Liver (tissue), 9 donors: Measurements from ENCODE around the gene ITFG1. TPM values are rescaled to one million over a fixed set of nuclear protein-coding genes. Genes with fewer than 3 reads are reported as not detected.

ENCODE experiments used
- DNase-seq: peaks from one replicate; pipeline ENCODE4 v3.0.0-alpha.2; 2017; ENCODE audit warnings: low spot score
- H3K27ac ChIP-seq, 2 donors: one replicate each; pipeline ENCODE4 v1.7.0; 2013; ENCODE audit warnings: inconsistent platforms in 2 of 2, low read length in 2 of 2, control low read depth in 1 of 2, low read depth in 1 of 2, mild to moderate bottlenecking in 1 of 2
- H3K27me3 ChIP-seq, 4 donors: one replicate each; pipeline versions ENCODE4 v1.6.1 to v1.7.0; 2013; ENCODE audit warnings: low read length in 3 of 4, inconsistent platforms in 1 of 4, mild to moderate bottlenecking in 1 of 4, moderate library complexity in 1 of 4; ENCODE audit not compliant: control insufficient read depth in 4 of 4, insufficient read depth in 4 of 4
- H3K36me3 ChIP-seq, 4 donors: one replicate each; pipeline versions ENCODE4 v1.6.1 to v1.7.0; 2013; ENCODE audit warnings: low read length in 3 of 4, mild to moderate bottlenecking in 3 of 4, low read depth in 1 of 4, moderate library complexity in 1 of 4; ENCODE audit not compliant: control insufficient read depth in 4 of 4, insufficient read depth in 3 of 4
- H3K4me1 ChIP-seq, 4 donors: one replicate each; pipeline versions ENCODE4 v1.6.1 to v1.7.0; 2013; ENCODE audit warnings: low read length in 3 of 4, mild to moderate bottlenecking in 3 of 4, moderate library complexity in 1 of 4; ENCODE audit not compliant: control insufficient read depth in 4 of 4, insufficient read depth in 4 of 4
- H3K4me3 ChIP-seq, 3 donors: one replicate each; pipeline versions ENCODE4 v1.6.1 to v1.7.0; 2013; ENCODE audit warnings: low read length in 3 of 3, control low read depth in 1 of 3, low read depth in 1 of 3, mild to moderate bottlenecking in 1 of 3
- H3K9ac ChIP-seq, 2 donors: one replicate each; pipeline ENCODE4 v1.7.0; 2013; ENCODE audit warnings: low read length in 2 of 2, mild to moderate bottlenecking in 2 of 2, moderate library complexity in 2 of 2, control low read depth in 1 of 2, low read depth in 1 of 2
- H3K9me3 ChIP-seq, 4 donors: one replicate each; pipeline versions ENCODE4 v1.6.1 to v1.7.0; 2013; ENCODE audit warnings: low read length in 3 of 4; ENCODE audit not compliant: control insufficient read depth in 4 of 4
- CTCF ChIP-seq: fragments of 150-350 bp; IDR thresholded peaks from 2 replicates; pipeline ENCODE4 v1.5.1; 2017; ENCODE audit warnings: improper control_type of control experiment, low read depth, low read length; ENCODE audit not compliant: missing input control
- EGR1 ChIP-seq, 2 donors: IDR thresholded peaks; 2 replicates each; pipeline ENCODE4 v1.6.1; 2016 to 2018; ENCODE audit warnings: antibody characterized with exemption in 2 of 2, low read depth in 2 of 2
- FOXA1 ChIP-seq: IDR thresholded peaks from 2 replicates; pipeline ENCODE4 v1.6.1; 2016; ENCODE audit warnings: antibody characterized with exemption
- FOXA2 ChIP-seq: IDR thresholded peaks from 2 replicates; pipeline ENCODE4 v1.6.1; 2016; ENCODE audit warnings: antibody characterized with exemption
- GABPA ChIP-seq, 2 donors: IDR thresholded peaks in 1 of 2; conservative IDR thresholded peaks in 1 of 2; 2 replicates each; pipeline ENCODE4 v1.6.1; 2016; ENCODE audit warnings: antibody characterized with exemption in 2 of 2, mild to moderate bottlenecking in 1 of 2, moderate library complexity in 1 of 2
- HNF4G ChIP-seq: IDR thresholded peaks from 2 replicates; pipeline ENCODE4 v1.6.1; 2016; ENCODE audit warnings: antibody characterized with exemption
- JUND ChIP-seq, 2 donors: IDR thresholded peaks; 2 replicates each; pipeline ENCODE4 v1.6.1; 2016; ENCODE audit warnings: antibody characterized with exemption in 2 of 2
- NR2F2 ChIP-seq: IDR thresholded peaks from 2 replicates; pipeline ENCODE4 v1.6.1; 2016; ENCODE audit warnings: antibody characterized with exemption
- RAD21 ChIP-seq, 2 donors: IDR thresholded peaks; 2 replicates each; pipeline ENCODE4 v1.6.1; 2016; ENCODE audit warnings: antibody characterized with exemption in 2 of 2, mild to moderate bottlenecking in 2 of 2
- RXRA ChIP-seq, 2 donors: IDR thresholded peaks; 2 replicates each; pipeline ENCODE4 v1.6.1; 2017 to 2018; ENCODE audit warnings: antibody characterized with exemption in 2 of 2, mild to moderate bottlenecking in 1 of 2
- SP1 ChIP-seq: IDR thresholded peaks from 2 replicates; pipeline ENCODE4 v1.6.1; 2018; ENCODE audit warnings: antibody characterized with exemption, mild to moderate bottlenecking
- TAF1 ChIP-seq: conservative IDR thresholded peaks from 2 replicates; pipeline ENCODE4 v1.6.1; 2016; ENCODE audit warnings: antibody characterized with exemption, mild to moderate bottlenecking
- YY1 ChIP-seq: IDR thresholded peaks from 2 replicates; pipeline ENCODE4 v1.6.1; 2016; ENCODE audit warnings: antibody characterized with exemption, mild to moderate bottlenecking
- ZBTB33 ChIP-seq: IDR thresholded peaks from 2 replicates; pipeline ENCODE4 v1.6.1; 2016; ENCODE audit warnings: antibody characterized with exemption
- WGBS: extraction: QIAGEN DNeasy Blood & Tissue Kit; methylation state at CpG from one replicate; pipeline ENCODE4 v1.1.7; 2013; 5-methylcytosine and 5-hydroxymethylcytosine counted together
- polyA plus RNA-seq, 2 donors: library from polyadenylated mRNA; stranded (reverse) in 1 of 2; unstranded in 1 of 2; fragments of 200-250 nt in 1 of 2; fragments of >200 nt in 1 of 2; fragmentation: Nextera tagmentation in 1 of 2; extraction: Ambion mirVana in 1 of 2; gene quantifications; one replicate each; pipeline versions ENCODE4 v1.2.1 to v1.2.3, GENCODE V29; 2013 to 2015
- total RNA-seq, 2 donors: library from RNA; depleted of rRNA; stranded (reverse); fragments of >200 nt; gene quantifications; one replicate each; pipeline ENCODE4 v1.2.3, GENCODE V29; 2014
- TF ChIP-seq, protein P1 (sequence below): IDR thresholded peaks from 2 replicates; pipeline ENCODE4 v1.6.1; 2016; ENCODE audit warnings: antibody characterized with exemption, mild to moderate bottlenecking
- TF ChIP-seq, protein P2 (sequence below): IDR thresholded peaks from 2 replicates; pipeline ENCODE4 v1.6.1; 2016; ENCODE audit warnings: antibody characterized with exemption
- TF ChIP-seq, protein P3 (sequence below): IDR thresholded peaks from 2 replicates; pipeline ENCODE4 v1.6.1; 2016; ENCODE audit warnings: antibody characterized with exemption
- donor health status: healthy.
- donor health status: healthy.
- donor health status: healthy.
- donor health status: healthy.
- donor health status: healthy.

ITFG1 gene
- total and polyA plus RNA-seq, 4 donors: 31.1 to 51.0 (median 36.5) TPM

DNA sequence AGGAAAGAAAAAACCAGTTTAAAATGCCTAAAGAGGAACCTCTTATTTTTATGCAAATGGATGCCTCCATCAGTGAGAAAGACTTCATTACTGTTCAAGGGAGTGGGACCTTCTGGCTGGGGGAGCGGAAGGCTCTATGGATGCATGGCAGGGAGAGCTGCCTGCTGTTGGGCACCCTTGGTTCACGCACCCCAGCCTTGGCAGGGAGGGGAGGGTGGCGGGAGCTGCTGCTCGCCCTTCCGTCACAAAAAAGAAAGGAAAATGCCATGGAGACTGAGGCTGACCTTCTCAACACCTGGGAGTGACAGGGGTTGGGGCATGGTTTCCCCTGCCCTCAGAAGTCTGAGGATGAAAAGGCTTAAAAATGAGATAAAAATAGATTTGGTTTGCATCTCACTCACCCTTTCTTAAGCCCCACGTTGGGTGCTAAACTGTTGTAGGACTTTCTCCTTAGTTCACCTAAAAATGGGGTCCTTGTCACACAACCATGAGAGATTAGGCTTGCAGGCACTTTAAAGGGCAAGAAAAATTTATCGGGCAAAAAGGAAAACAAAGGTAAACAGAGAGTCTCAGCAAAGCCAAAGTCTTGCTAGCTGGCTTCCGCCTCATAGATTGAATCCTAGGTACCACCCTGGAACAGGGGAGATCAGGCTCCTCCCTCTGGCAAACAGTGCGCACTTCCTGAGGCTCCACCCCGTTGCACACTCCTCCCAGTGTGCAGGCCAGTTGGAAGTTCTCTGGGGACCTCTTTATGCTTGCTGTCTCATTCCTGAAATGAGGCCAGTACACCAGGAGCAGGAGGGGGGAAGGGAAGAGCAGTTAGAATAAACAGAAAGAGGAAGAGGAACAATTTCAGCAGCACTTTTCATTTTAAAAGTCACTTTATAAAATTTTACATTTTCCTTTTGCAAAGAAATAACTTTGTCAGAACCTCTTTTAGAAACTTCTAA, 31.8 kb upstream of the ITFG1 start (continued):
- no peak for TF ChIP-seq ZBTB33

- Histone ChIP-seq H3K4me3 (peak overlapping the region in 1 of 3 donors; percentile 1), H3K27ac (no peak overlapping the region), H3K27me3 (no peaks in the 10 kb centered on the region), H3K9ac (no peak overlapping the region), H3K4me1 (no peaks in the 10 kb centered on the region), H3K9me3 (peaks cover 1 to 23% (median 16%) of the 10 kb centered on the region in 4 donors), H3K36me3 (peaks cover 0 to 3% (median 1%) of the 10 kb centered on the region in 4 donors)
- TF ChIP-seq RXRA (IDR thresholded peaks at IDR 0.05) (no peak), JUND (IDR thresholded peaks at IDR 0.05) (no peak), TAF1 (no peak), EGR1 (IDR thresholded peaks at IDR 0.05; ENCODE audit: low read depth in 2 of 2) (no peak), NR2F2 (no peak), SP1 (no peak), CTCF (no peak), FOXA1 (no peak), ZBTB33 (no peak), YY1 (no peak), GABPA (IDR thresholded peaks at IDR 0.05 in 1 of 2, conservative IDR thresholded peaks at IDR 0.05 in 1 of 2) (no peak), FOXA2 (no peak), RAD21 (IDR thresholded peaks at IDR 0.05) (no peak), HNF4G (no peak)
- TF ChIP-seq, protein P1, sequence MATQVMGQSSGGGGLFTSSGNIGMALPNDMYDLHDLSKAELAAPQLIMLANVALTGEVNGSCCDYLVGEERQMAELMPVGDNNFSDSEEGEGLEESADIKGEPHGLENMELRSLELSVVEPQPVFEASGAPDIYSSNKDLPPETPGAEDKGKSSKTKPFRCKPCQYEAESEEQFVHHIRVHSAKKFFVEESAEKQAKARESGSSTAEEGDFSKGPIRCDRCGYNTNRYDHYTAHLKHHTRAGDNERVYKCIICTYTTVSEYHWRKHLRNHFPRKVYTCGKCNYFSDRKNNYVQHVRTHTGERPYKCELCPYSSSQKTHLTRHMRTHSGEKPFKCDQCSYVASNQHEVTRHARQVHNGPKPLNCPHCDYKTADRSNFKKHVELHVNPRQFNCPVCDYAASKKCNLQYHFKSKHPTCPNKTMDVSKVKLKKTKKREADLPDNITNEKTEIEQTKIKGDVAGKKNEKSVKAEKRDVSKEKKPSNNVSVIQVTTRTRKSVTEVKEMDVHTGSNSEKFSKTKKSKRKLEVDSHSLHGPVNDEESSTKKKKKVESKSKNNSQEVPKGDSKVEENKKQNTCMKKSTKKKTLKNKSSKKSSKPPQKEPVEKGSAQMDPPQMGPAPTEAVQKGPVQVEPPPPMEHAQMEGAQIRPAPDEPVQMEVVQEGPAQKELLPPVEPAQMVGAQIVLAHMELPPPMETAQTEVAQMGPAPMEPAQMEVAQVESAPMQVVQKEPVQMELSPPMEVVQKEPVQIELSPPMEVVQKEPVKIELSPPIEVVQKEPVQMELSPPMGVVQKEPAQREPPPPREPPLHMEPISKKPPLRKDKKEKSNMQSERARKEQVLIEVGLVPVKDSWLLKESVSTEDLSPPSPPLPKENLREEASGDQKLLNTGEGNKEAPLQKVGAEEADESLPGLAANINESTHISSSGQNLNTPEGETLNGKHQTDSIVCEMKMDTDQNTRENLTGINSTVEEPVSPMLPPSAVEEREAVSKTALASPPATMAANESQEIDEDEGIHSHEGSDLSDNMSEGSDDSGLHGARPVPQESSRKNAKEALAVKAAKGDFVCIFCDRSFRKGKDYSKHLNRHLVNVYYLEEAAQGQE: no peak
- TF ChIP-seq, protein P2, sequence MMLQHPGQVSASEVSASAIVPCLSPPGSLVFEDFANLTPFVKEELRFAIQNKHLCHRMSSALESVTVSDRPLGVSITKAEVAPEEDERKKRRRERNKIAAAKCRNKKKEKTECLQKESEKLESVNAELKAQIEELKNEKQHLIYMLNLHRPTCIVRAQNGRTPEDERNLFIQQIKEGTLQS: no peak
- TF ChIP-seq, protein P3, sequence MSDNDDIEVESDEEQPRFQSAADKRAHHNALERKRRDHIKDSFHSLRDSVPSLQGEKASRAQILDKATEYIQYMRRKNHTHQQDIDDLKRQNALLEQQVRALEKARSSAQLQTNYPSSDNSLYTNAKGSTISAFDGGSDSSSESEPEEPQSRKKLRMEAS: no peak
- no peak for DNase-seq
- 75% methylated on average over 1 of the region's 1 CpG for WGBS
Measured at GRCh38 chr16:47492036-47492427, 31.2 kb upstream of the ITFG1 start.
